ENCODE data around the gene UVRAG. TPM values are rescaled to one million over a fixed set of nuclear protein-coding genes. Genes with fewer than 3 reads are reported as not detected.

The UVRAG gene
- total and polyA plus RNA-seq, 2 of the 13 experiments (the other 11 are each of a cell fraction or from before 2014, with no cell fraction given): 9.7 to 17.3 TPM

- 75% methylated on average over 8 of the region's 8 CpGs for WGBS (ENCODE audit: low lambda C conversion rate)
- in situ Hi-C loops (cut with HindIII; ENCODE audit: extremely low pct_ligation_motif_present, low pct_unique_long_range_greater_than_20kb) (loop anchor here (5.0 kb wide), 1 partner anchor 56 kb away; no protein-coding TSS in a partner anchor), intact Hi-C loops (cut with micrococcal nuclease; ENCODE audit: unreplicated experiment) (loop anchor here (10.0 kb wide), 1 partner anchor 974 kb away; the partner anchor contains the start of gene TSKU)
- ATAC-seq (no peak), DNase-seq (ENCODE audit: low spot score) (no peak), FAIRE-seq (no peak)
- TF ChIP-seq ONECUT2 (CRISPR knock-in tag; IDR thresholded peaks at IDR 0.05) (no peak), TBL1XR1 (IDR thresholded peaks at IDR 0.05; ENCODE audit: borderline replicate concordance, low read length, partially characterized antibody) (no peak), POLR2G (IDR thresholded peaks at IDR 0.05; ENCODE audit: low read depth, low read length) (no peak), ZNF282 (IDR thresholded peaks at IDR 0.05; ENCODE audit: partially characterized antibody) (no peak), ZNF83 (CRISPR knock-in tag; IDR thresholded peaks at IDR 0.05; ENCODE audit: borderline replicate concordance) (no peak), MLXIP (CRISPR knock-in tag; IDR thresholded peaks at IDR 0.05; ENCODE audit: borderline replicate concordance) (no peak)
- TF ChIP-seq, protein P1, sequence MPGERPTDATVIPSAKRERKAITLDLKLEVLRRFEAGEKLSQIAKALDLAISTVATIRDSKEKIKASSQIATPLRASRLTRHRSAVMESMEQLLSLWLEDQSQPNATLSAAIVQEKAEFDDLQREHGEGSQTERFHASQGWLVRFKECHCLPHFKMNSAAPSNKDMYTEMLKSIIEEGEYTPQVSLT (CRISPR knock-in tag; IDR thresholded peaks at IDR 0.05; ENCODE audit: borderline replicate concordance, low read depth): no peak
- TF ChIP-seq, protein P2, sequence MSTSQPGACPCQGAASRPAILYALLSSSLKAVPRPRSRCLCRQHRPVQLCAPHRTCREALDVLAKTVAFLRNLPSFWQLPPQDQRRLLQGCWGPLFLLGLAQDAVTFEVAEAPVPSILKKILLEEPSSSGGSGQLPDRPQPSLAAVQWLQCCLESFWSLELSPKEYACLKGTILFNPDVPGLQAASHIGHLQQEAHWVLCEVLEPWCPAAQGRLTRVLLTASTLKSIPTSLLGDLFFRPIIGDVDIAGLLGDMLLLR (CRISPR knock-in tag; IDR thresholded peaks at IDR 0.05): no peak
- TF ChIP-seq, protein P3, sequence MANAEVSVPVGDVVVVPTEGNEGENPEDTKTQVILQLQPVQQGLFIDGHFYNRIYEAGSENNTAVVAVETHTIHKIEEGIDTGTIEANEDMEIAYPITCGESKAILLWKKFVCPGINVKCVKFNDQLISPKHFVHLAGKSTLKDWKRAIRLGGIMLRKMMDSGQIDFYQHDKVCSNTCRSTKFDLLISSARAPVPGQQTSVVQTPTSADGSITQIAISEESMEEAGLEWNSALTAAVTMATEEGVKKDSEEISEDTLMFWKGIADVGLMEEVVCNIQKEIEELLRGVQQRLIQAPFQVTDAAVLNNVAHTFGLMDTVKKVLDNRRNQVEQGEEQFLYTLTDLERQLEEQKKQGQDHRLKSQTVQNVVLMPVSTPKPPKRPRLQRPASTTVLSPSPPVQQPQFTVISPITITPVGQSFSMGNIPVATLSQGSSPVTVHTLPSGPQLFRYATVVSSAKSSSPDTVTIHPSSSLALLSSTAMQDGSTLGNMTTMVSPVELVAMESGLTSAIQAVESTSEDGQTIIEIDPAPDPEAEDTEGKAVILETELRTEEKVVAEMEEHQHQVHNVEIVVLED (CRISPR knock-in tag; IDR thresholded peaks at IDR 0.05; ENCODE audit: borderline replicate concordance): no peak
- TF ChIP-seq, protein P4, sequence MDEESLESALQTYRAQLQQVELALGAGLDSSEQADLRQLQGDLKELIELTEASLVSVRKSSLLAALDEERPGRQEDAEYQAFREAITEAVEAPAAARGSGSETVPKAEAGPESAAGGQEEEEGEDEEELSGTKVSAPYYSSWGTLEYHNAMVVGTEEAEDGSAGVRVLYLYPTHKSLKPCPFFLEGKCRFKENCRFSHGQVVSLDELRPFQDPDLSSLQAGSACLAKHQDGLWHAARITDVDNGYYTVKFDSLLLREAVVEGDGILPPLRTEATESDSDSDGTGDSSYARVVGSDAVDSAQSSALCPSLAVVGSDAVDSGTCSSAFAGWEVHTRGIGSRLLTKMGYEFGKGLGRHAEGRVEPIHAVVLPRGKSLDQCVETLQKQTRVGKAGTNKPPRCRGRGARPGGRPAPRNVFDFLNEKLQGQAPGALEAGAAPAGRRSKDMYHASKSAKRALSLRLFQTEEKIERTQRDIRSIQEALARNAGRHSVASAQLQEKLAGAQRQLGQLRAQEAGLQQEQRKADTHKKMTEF (CRISPR knock-in tag; IDR thresholded peaks at IDR 0.05): no peak
- H3K36me3 ChIP-seq (replicated peaks in 1 of 2; ENCODE audit: control insufficient read depth in 1 of 2, insufficient read depth in 2 of 2, low read length in 2 of 2): no peaks in the 10 kb centered on the region
- H3K27me3 ChIP-seq (ENCODE audit: control insufficient read depth in 1 of 2, insufficient read depth in 2 of 2, low read length in 2 of 2): no peaks in the 10 kb centered on the region; a peak in 1 of 5 replicates
- H3K79me2 ChIP-seq (ENCODE audit: insufficient read depth, low read length): peaks cover 4% of the 10 kb centered on the region
- no TSS peak for BruUV-seq (replicated peaks)
- H3K4me1 ChIP-seq (ENCODE audit: insufficient read depth, low read length): peaks cover 42% of the 10 kb centered on the region
- H3K9ac ChIP-seq (ENCODE audit: insufficient read depth, low read depth, low read length): no peak overlapping the region
- no peaks in the 10 kb centered on the region for H3K9me3 ChIP-seq (ENCODE audit: low read length)
- H2AFZ ChIP-seq (ENCODE audit: low read length): no peak overlapping the region
- H3K27ac ChIP-seq (ENCODE audit: extremely low read length, insufficient read depth, low read length): no peak overlapping the region
- H3K4me2 ChIP-seq (ENCODE audit: low read depth, low read length): no peak overlapping the region; the same call in 1 of the 2 replicates
- no peak overlapping the region for H3K4me3 ChIP-seq (replicated peaks in 1 of 3; ENCODE audit: insufficient read depth in 1 of 3, low read depth in 2 of 3, low read length in 3 of 3)
- ChIA-PET CTCF (ENCODE audit: low intra/inter-chr PET ratio, low total read pairs) (no interaction called here), POLR2A (interaction anchor here (1.2 to 3.7 kb wide), 2 partner anchors 15 to 28 kb away, joined by 3 to 23 read pairs; no protein-coding TSS in a partner anchor)
- no peaks in the 10 kb centered on the region for H4K20me1 ChIP-seq (ENCODE audit: insufficient read depth, low read length)
These were observed 4.2 kb upstream of the UVRAG start for GRCh38 chr11:75810637-75811390.

Measured in HepG2 (cell line).